H1 (cell line): ENCODE results near the gene DAP. TPM values are rescaled to one million over a fixed set of nuclear protein-coding genes. Genes with fewer than 3 reads are reported as not detected.

Experiments
- CTCF ChIA-PET: fragments of 300-600 bp; sonication (Branson Sonifier 250); formaldehyde crosslinking; loops from one replicate; lab custom pipeline; 2021; ENCODE audit not compliant: partially characterized antibody; lab: Charles Lee
- POLR2A ChIA-PET: fragments of 300-600 bp; sonication (Branson Sonifier 250); formaldehyde crosslinking; loops from one replicate; lab custom pipeline; 2021; ENCODE audit warnings: inconsistent platforms; ENCODE audit not compliant: partially characterized antibody; lab: Charles Lee
- DNase-seq, 2 experiments: peaks; one replicate each; pipeline versions ENCODE4 v3.0.0 to v3.0.0-alpha.2; 2010 to 2022; ENCODE audit warnings: low spot score in 2 of 2, low read depth in 1 of 2, mixed read lengths in 1 of 2
- FAIRE-seq: peaks from 2 replicates; lab custom pipeline; 2011; peaks lifted over from hg19 to GRCh38; lab: Jason Lieb, UNC
- H2AFZ ChIP-seq: 2 replicates; pipeline ENCODE4 v1.8.1; 2012; ENCODE audit warnings: low read length, inconsistent platforms
- H2AK5ac ChIP-seq: 2 replicates; pipeline ENCODE4 v1.6.1; 2013; ENCODE audit warnings: low read depth, low read length
- H2BK120ac ChIP-seq: replicated peaks from 2 replicates; pipeline ENCODE3; 2013; ENCODE audit warnings: low read depth, low read length, inconsistent platforms
- H2BK12ac ChIP-seq: 2 replicates; pipeline ENCODE4 v1.6.1; 2013; ENCODE audit warnings: low read depth, low read length
- H2BK15ac ChIP-seq: 2 replicates; pipeline ENCODE4 v1.6.1; 2013; ENCODE audit warnings: low read length
- H2BK20ac ChIP-seq: 2 replicates; pipeline ENCODE4 v1.6.1; 2013; ENCODE audit warnings: low read length
- H2BK5ac ChIP-seq: 2 replicates; pipeline ENCODE4 v1.6.1; 2013; ENCODE audit warnings: low read depth, low read length
- H3K14ac ChIP-seq: 2 replicates; pipeline ENCODE4 v1.6.1; 2013; ENCODE audit warnings: inconsistent platforms; ENCODE audit not compliant: insufficient read length
- H3K18ac ChIP-seq: 2 replicates; pipeline ENCODE4 v1.6.1; 2013; ENCODE audit warnings: low read length; ENCODE audit errors: extremely low read depth
- H3K23ac ChIP-seq: 2 replicates; pipeline ENCODE4 v1.6.1; 2013; ENCODE audit warnings: inconsistent platforms; ENCODE audit not compliant: insufficient read length
- H3K23me2 ChIP-seq: 2 replicates; pipeline ENCODE4 v1.6.1; 2013; ENCODE audit warnings: low read depth, low read length
- H3K27ac ChIP-seq: 2 replicates; pipeline ENCODE4 v1.6.1; 2011; ENCODE audit warnings: low read depth, low read length, inconsistent platforms
- H3K27me3 ChIP-seq, 4 experiments: replicated peaks in 1 of 4; 1 replicate in 1 of 4; 2 replicates in 3 of 4; pipeline versions ENCODE4 v1.6.1 to v1.8.1; 2011 to 2013; ENCODE audit warnings: low read length in 3 of 4, mild to moderate bottlenecking in 3 of 4, inconsistent platforms in 2 of 4, mixed read lengths in 2 of 4, moderate library complexity in 1 of 4; ENCODE audit not compliant: control insufficient read depth in 3 of 4, insufficient read depth in 3 of 4; ENCODE audit errors: extremely low read depth in 1 of 4
- H3K36me3 ChIP-seq, 4 experiments: 2 replicates each; pipeline versions ENCODE4 v1.6.1 to v1.8.1; 2011 to 2013; ENCODE audit warnings: mild to moderate bottlenecking in 4 of 4, low read length in 3 of 4, moderate library complexity in 2 of 4, control low read depth in 1 of 4, inconsistent platforms in 1 of 4; ENCODE audit not compliant: insufficient read depth in 4 of 4, control insufficient read depth in 2 of 4
- H3K4ac ChIP-seq: replicated peaks from 2 replicates; pipeline ENCODE3; 2013; ENCODE audit warnings: low read length, low read depth, mixed read lengths, inconsistent platforms; ENCODE audit not compliant: insufficient read length
- H3K4me1 ChIP-seq, 4 experiments: replicated peaks in 1 of 4; 1 replicate in 1 of 4; 2 replicates in 3 of 4; pipeline versions ENCODE4 v1.6.1 to v1.8.1; 2011 to 2013; ENCODE audit warnings: low read length in 3 of 4, inconsistent platforms in 2 of 4, mixed read lengths in 1 of 4; ENCODE audit not compliant: insufficient read depth in 4 of 4, control insufficient read depth in 3 of 4
- H3K4me2 ChIP-seq, 2 experiments: 2 replicates each; pipeline versions ENCODE4 v1.6.1 to v1.8.1; 2011 to 2013; ENCODE audit warnings: low read depth in 2 of 2, low read length in 2 of 2, control low read depth in 1 of 2, inconsistent platforms in 1 of 2, mild to moderate bottlenecking in 1 of 2; ENCODE audit not compliant: insufficient read depth in 1 of 2
- H3K4me3 ChIP-seq, 4 experiments: fragments of 200-600, 300-600 bp in 1 of 4; sonication (generic), shearing (Covaris generic), sonication (Bioruptor Twin) in 1 of 4; 2 replicates each; pipeline versions ENCODE4 v1.5.1 to v1.8.1; 2011 to 2016; ENCODE audit warnings: low read length in 4 of 4, low read depth in 3 of 4, control low read depth in 2 of 4, inconsistent platforms in 2 of 4, mild to moderate bottlenecking in 2 of 4, mixed read lengths in 1 of 4, moderate library complexity in 1 of 4; ENCODE audit not compliant: insufficient read depth in 2 of 4; ENCODE audit errors: extremely low read depth in 1 of 4
- H3K56ac ChIP-seq: replicated peaks from 2 replicates; pipeline ENCODE3; 2013; ENCODE audit warnings: low read depth, mild to moderate bottlenecking, mixed read lengths, low read length, inconsistent platforms; ENCODE audit not compliant: insufficient read length
- H3K79me1 ChIP-seq: 2 replicates; pipeline ENCODE4 v1.6.1; 2013; ENCODE audit warnings: low read depth, low read length, control low read depth
- H3K79me2 ChIP-seq, 2 experiments: 2 replicates each; pipeline versions ENCODE4 v1.6.1 to v1.8.1; 2012 to 2013; ENCODE audit warnings: low read length in 2 of 2, mild to moderate bottlenecking in 2 of 2, inconsistent platforms in 1 of 2; ENCODE audit not compliant: insufficient read depth in 2 of 2, control insufficient read depth in 1 of 2
- H3K9ac ChIP-seq, 4 experiments: replicated peaks in 1 of 4; 1 replicate in 1 of 4; 2 replicates in 3 of 4; pipeline versions ENCODE4 v1.6.1 to v1.8.1; 2011 to 2013; ENCODE audit warnings: low read depth in 3 of 4, low read length in 3 of 4, control low read depth in 2 of 4, mild to moderate bottlenecking in 2 of 4, moderate library complexity in 2 of 4, inconsistent platforms in 1 of 4; ENCODE audit errors: extremely low read depth in 1 of 4
- H3K9me3 ChIP-seq, 2 experiments: 2 replicates each; pipeline versions ENCODE4 v1.6.1 to v1.8.1; 2012 to 2013; ENCODE audit warnings: mild to moderate bottlenecking in 2 of 2, moderate library complexity in 2 of 2, control low read depth in 1 of 2, inconsistent platforms in 1 of 2, low read depth in 1 of 2, low read length in 1 of 2, mixed read lengths in 1 of 2; ENCODE audit not compliant: insufficient read depth in 2 of 2
- H4K20me1 ChIP-seq, 2 experiments: replicated peaks in 1 of 2; 2 replicates each; pipeline versions ENCODE3 to v1.8.1; 2011 to 2013; ENCODE audit warnings: inconsistent platforms in 2 of 2, low read length in 2 of 2, mild to moderate bottlenecking in 1 of 2; ENCODE audit not compliant: insufficient read depth in 2 of 2, control insufficient read depth in 1 of 2
- H4K5ac ChIP-seq: 2 replicates; pipeline ENCODE4 v1.6.1; 2013; ENCODE audit warnings: low read length, low read depth, mixed read lengths, inconsistent platforms; ENCODE audit not compliant: insufficient read length
- H4K8ac ChIP-seq: 2 replicates; pipeline ENCODE4 v1.8.0; 2013; ENCODE audit warnings: mild to moderate bottlenecking, moderate library complexity, low read length, inconsistent platforms; ENCODE audit not compliant: insufficient read depth; ENCODE audit errors: extremely low read depth
- H4K91ac ChIP-seq: replicated peaks from 2 replicates; pipeline ENCODE3; 2013; ENCODE audit warnings: low read length, mixed read lengths, inconsistent platforms; ENCODE audit not compliant: insufficient read length
- BCL11A ChIP-seq, 2 experiments: IDR thresholded peaks; one replicate each; pipeline ENCODE4 v1.6.1; 2011; ENCODE audit warnings: low read depth in 2 of 2, low read length in 2 of 2, mild to moderate bottlenecking in 2 of 2
- CTBP2 ChIP-seq: IDR thresholded peaks from 2 replicates; pipeline ENCODE4 v1.7.0; 2011; ENCODE audit warnings: borderline replicate concordance, mild to moderate bottlenecking, moderate library complexity, mixed read lengths, low read length; ENCODE audit not compliant: insufficient read depth, insufficient read length
- HDAC2 ChIP-seq, 2 experiments: fragments of 300-600 bp in 1 of 2; sonication (generic) in 1 of 2; IDR thresholded peaks; 2 replicates each; pipeline ENCODE4 v1.6.1; 2011 to 2012; ENCODE audit warnings: low read depth in 2 of 2, low read length in 2 of 2, mild to moderate bottlenecking in 2 of 2, moderate library complexity in 2 of 2, borderline replicate concordance in 1 of 2, inconsistent platforms in 1 of 2
- KDM5A ChIP-seq: fragments of 200-600 bp; IDR thresholded peaks from 2 replicates; pipeline ENCODE4 v1.7.1; 2012; ENCODE audit warnings: mild to moderate bottlenecking, low read length, inconsistent platforms, mixed read lengths
- POLR2AphosphoS5 ChIP-seq: IDR thresholded peaks from 2 replicates; pipeline ENCODE4 v1.6.1; 2011; ENCODE audit warnings: low read depth, low read length
- TAF7 ChIP-seq: optimal IDR thresholded peaks from 2 replicates; pipeline ENCODE3; 2011; ENCODE audit warnings: low read depth, mild to moderate bottlenecking, inconsistent platforms, low read length, moderate library complexity, borderline replicate concordance
- WGBS, 2 experiments: shearing (Covaris generic) in 1 of 2; methylation state at CpG; one replicate each; pipeline versions ENCODE4 v1.1.6 to v1.1.7; 2013 to 2015; ENCODE audit warnings: low lambda C conversion rate in 2 of 2, mixed read lengths in 2 of 2, inconsistent platforms in 1 of 2, low coverage in 1 of 2, missing lambda C conversion rate in 1 of 2; ENCODE audit not compliant: insufficient replicate concordance in 2 of 2, insufficient coverage in 1 of 2, insufficient read length in 1 of 2; ENCODE audit errors: extremely low coverage in 1 of 2, missing lambda C conversion rate in 1 of 2; 5-methylcytosine and 5-hydroxymethylcytosine counted together
- polyA plus RNA-seq, 7 experiments: library from polyadenylated mRNA; depleted of rRNA in 3 of 7; stranded (reverse) in 5 of 7; unstranded in 2 of 7; fragments of >200 nt in 5 of 7; fragments of 200-250 nt in 2 of 7; gene quantifications; 1 replicate in 5 of 7; 2 replicates in 1 of 7; 4 replicates in 1 of 7; pipeline versions ENCODE4 v1.2.1 to v1.2.3, GENCODE V29; 2011 to 2013; ENCODE audit warnings: missing spikeins in 2 of 7, mixed read lengths in 2 of 7
- total RNA-seq: library from RNA; stranded (reverse); fragmentation: NEBNext Ultra II Directional; extraction: Animal tissue kit (Norgen Biotek cat#: 25700); gene quantifications from 2 replicates; pipeline ENCODE4 v1.2.1, GENCODE V29; 2021

DAP gene
- total and polyA plus RNA-seq, 2 of the 8 experiments (the other 6 are each of a cell fraction or from before 2014, with no cell fraction given), result 26.2 to 44.4 TPM

DNA sequence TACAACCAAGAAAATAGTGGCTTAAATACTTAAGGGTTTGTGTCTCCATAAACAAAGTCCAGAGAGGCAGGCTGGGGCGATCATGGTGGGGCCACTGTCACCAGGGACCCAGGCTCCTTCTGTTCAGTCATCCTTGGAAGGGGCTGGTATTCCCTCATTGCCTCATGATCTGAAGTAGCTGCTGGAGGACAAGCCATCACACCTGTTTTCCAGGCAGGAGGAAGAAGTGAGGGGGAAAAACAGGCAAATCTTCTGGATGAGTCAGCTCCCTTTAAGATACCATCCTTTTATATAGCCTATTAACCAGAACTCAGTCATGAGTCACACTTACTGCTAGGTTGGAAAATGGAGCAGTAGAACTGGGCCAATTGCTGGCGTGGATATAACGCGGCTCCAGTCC is 92.3 kb downstream of the DAP start:
- H3K4me1 ChIP-seq, result peaks cover under 1 to 2% (median 1%) of the 10 kb centered on the region in 4 experiments; a peak in 3 of 7 replicates
- CTCF ChIA-PET, result interaction anchor here (3.5 kb wide), 1 partner anchor 217 kb away, joined by 14 read pairs; no protein-coding TSS in a partner anchor
- no peak overlapping the region for H3K4me2 ChIP-seq

More for the DNA sequence above, 92.3 kb downstream of the DAP start:
- DNase-seq, result no peak
- Histone ChIP-seq H3K23me2 (peaks cover 6% of the 10 kb centered on the region; the same call in 1 of the 2 replicates), H4K8ac (no peak overlapping the region), H3K14ac (no peak overlapping the region), H3K4me3 (no peak overlapping the region), H2BK120ac (no peak overlapping the region), H3K79me2 (no peaks in the 10 kb centered on the region), H3K9me3 (no peaks in the 10 kb centered on the region), H4K91ac (no peak overlapping the region), H2AK5ac (no peak overlapping the region), H2BK20ac (no peak overlapping the region), H3K27ac (no peak overlapping the region), H4K5ac (no peak overlapping the region), H3K79me1 (no peaks in the 10 kb centered on the region; the same call in 1 of the 2 replicates), H2AFZ (no peak overlapping the region), H2BK15ac (no peak overlapping the region), H3K56ac (no peak overlapping the region), H2BK12ac (no peak overlapping the region), H3K36me3 (no peaks in the 10 kb centered on the region), H4K20me1 (peaks cover 0 to 5% of the 10 kb centered on the region in 2 experiments), H3K27me3 (no peaks in the 10 kb centered on the region), H3K18ac (no peak overlapping the region), H2BK5ac (no peak overlapping the region), H3K23ac (no peak overlapping the region), H3K4ac (no peak overlapping the region), H3K9ac (no peak overlapping the region)
- POLR2A ChIA-PET, result no interaction called here
- WGBS, 2 experiments, result 87% methylated on average over 4 of the region's 4 CpGs; no CpG with 5 or more reads in 1 of the 2 experiments
- TF ChIP-seq KDM5A (no peak), POLR2AphosphoS5 (no peak), HDAC2 (IDR thresholded peaks at IDR 0.05; ENCODE audit: borderline replicate concordance in 1 of 2, low read depth in 2 of 2, low read length in 2 of 2) (no peak), TAF7 (no peak), CTBP2 (no peak), BCL11A (IDR thresholded peaks at IDR 0.05; ENCODE audit: low read depth in 2 of 2, low read length in 2 of 2) (no peak)
- FAIRE-seq, result no peak
